Measurements from ENCODE around the gene RNU5D-1. TPM values are rescaled to one million over a fixed set of nuclear protein-coding genes. Genes with fewer than 3 reads are reported as not detected.

Gene RNU5D-1
- total and polyA plus RNA-seq, 2 of the 13 experiments (the other 11 are each of a cell fraction or from before 2014, with no cell fraction given) = 165 TPM; not detected in 1

DNA sequence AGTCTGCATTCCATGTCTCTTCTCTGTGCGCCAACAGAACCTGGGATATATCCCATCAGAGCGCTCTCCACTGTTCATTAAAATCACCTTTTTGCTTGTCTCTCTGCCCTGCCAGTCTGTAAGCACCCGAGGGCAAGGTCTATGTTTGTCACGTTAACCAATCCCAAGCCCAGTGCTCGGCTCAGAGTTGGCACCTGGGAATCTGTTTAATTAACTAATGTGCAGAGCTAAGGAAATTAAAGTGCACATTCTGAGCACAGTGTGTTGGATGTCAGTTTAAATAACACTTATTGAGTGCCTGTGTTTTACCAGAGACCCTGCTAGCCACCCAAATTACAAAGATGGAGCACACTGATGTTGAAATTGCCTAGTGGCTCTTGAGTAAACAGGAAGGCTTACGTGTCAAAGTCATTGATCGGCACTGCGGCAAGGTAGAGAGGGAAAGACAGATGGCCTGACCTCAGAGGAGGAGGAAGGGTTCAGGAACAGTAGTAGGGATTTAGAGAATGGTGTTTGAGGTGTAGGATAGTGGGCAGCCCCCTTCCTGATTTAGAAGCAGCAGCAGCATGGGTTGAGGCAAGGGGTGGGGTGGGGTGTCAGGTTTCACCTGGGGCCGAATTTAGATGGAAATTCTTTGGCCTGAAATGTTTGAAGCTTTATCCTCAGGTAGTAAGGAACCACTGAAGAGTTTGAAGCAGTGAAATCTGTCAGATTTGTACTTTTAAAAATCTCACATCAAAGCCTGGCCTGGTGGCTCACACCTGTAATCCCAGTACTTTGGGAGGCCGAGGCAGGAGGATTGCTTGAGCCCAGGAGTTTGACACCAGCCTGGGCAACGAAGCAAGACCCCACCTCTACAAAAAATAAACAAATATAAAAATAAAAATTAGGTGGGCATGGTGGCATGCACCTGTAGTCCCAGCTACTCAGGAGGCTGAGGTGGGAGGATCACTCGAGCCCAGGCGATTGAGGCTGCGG, 48.8 kb downstream of the RNU5D-1 start (continued):
- TF ChIP-seq KDM4B (CRISPR knock-in tag; IDR thresholded peaks at IDR 0.05) = no peak
- TF ChIP-seq, protein P1, sequence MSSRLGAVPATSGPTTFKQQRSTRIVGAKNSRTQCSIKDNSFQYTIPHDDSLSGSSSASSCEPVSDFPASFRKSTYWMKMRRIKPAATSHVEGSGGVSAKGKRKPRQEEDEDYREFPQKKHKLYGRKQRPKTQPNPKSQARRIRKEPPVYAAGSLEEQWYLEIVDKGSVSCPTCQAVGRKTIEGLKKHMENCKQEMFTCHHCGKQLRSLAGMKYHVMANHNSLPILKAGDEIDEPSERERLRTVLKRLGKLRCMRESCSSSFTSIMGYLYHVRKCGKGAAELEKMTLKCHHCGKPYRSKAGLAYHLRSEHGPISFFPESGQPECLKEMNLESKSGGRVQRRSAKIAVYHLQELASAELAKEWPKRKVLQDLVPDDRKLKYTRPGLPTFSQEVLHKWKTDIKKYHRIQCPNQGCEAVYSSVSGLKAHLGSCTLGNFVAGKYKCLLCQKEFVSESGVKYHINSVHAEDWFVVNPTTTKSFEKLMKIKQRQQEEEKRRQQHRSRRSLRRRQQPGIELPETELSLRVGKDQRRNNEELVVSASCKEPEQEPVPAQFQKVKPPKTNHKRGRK (CRISPR knock-in tag; IDR thresholded peaks at IDR 0.05) = no peak
- TF ChIP-seq KMT2B (CRISPR knock-in tag; IDR thresholded peaks at IDR 0.05) = peak; percentile 57
- no peak for TF ChIP-seq KMT2A (CRISPR knock-in tag; IDR thresholded peaks at IDR 0.05)
- TF ChIP-seq, protein P2, sequence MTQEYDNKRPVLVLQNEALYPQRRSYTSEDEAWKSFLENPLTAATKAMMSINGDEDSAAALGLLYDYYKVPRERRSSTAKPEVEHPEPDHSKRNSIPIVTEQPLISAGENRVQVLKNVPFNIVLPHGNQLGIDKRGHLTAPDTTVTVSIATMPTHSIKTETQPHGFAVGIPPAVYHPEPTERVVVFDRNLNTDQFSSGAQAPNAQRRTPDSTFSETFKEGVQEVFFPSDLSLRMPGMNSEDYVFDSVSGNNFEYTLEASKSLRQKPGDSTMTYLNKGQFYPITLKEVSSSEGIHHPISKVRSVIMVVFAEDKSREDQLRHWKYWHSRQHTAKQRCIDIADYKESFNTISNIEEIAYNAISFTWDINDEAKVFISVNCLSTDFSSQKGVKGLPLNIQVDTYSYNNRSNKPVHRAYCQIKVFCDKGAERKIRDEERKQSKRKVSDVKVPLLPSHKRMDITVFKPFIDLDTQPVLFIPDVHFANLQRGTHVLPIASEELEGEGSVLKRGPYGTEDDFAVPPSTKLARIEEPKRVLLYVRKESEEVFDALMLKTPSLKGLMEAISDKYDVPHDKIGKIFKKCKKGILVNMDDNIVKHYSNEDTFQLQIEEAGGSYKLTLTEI (CRISPR knock-in tag; conservative IDR thresholded peaks at IDR 0.05) = no peak
- TF ChIP-seq HOXA5 (CRISPR knock-in tag; IDR thresholded peaks at IDR 0.05) = no peak; the same call in 1 of the 2 replicates
- TF ChIP-seq ZZZ3 (CRISPR knock-in tag; IDR thresholded peaks at IDR 0.05; ENCODE audit: borderline replicate concordance) = no peak
- TF ChIP-seq, protein P3, sequence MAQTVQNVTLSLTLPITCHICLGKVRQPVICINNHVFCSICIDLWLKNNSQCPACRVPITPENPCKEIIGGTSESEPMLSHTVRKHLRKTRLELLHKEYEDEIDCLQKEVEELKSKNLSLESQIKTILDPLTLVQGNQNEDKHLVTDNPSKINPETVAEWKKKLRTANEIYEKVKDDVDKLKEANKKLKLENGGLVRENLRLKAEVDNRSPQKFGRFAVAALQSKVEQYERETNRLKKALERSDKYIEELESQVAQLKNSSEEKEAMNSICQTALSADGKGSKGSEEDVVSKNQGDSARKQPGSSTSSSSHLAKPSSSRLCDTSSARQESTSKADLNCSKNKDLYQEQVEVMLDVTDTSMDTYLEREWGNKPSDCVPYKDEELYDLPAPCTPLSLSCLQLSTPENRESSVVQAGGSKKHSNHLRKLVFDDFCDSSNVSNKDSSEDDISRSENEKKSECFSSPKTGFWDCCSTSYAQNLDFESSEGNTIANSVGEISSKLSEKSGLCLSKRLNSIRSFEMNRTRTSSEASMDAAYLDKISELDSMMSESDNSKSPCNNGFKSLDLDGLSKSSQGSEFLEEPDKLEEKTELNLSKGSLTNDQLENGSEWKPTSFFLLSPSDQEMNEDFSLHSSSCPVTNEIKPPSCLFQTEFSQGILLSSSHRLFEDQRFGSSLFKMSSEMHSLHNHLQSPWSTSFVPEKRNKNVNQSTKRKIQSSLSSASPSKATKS (CRISPR knock-in tag; IDR thresholded peaks at IDR 0.05) = no peak
- no peak for TF ChIP-seq NONO (IDR thresholded peaks at IDR 0.05)
- TF ChIP-seq NONO (CRISPR knock-in tag; conservative IDR thresholded peaks at IDR 0.05) = peak; percentile 76
- no peak for TF ChIP-seq ZKSCAN5 (CRISPR knock-in tag; IDR thresholded peaks at IDR 0.05)
- no peak for TF ChIP-seq WIZ (CRISPR knock-in tag; IDR thresholded peaks at IDR 0.05)
- no peak for TF ChIP-seq ZNF674 (CRISPR knock-in tag; IDR thresholded peaks at IDR 0.05; ENCODE audit: low read depth)
- no peak for TF ChIP-seq AHR (CRISPR knock-in tag; IDR thresholded peaks at IDR 0.05)
- peak; percentile 53 for TF ChIP-seq LCORL (IDR thresholded peaks at IDR 0.05)
- TF ChIP-seq LCORL (CRISPR knock-in tag; IDR thresholded peaks at IDR 0.05) = peak; percentile 98
- TF ChIP-seq PLRG1 (conservative IDR thresholded peaks at IDR 0.05) = no peak
- no peak for TF ChIP-seq ELF4 (CRISPR knock-in tag; IDR thresholded peaks at IDR 0.05; ENCODE audit: borderline replicate concordance)
- no peak for TF ChIP-seq ZNF883 (CRISPR knock-in tag; IDR thresholded peaks at IDR 0.05; ENCODE audit: not compliant biosample characterization)
- TF ChIP-seq CREM (IDR thresholded peaks at IDR 0.05) = peak; percentile 92
- no peak for TF ChIP-seq CREM (CRISPR knock-in tag; IDR thresholded peaks at IDR 0.05)
- no peak for TF ChIP-seq GLI4 (CRISPR knock-in tag; IDR thresholded peaks at IDR 0.05; ENCODE audit: borderline replicate concordance)
- TF ChIP-seq KDM6A (CRISPR knock-in tag; IDR thresholded peaks at IDR 0.05; ENCODE audit: low read depth) = peak; percentile 88
- TF ChIP-seq SRSF1 (optimal IDR thresholded peaks at IDR 0.05; ENCODE audit: low read depth, low read length) = no peak
- TF ChIP-seq MBD4 (IDR thresholded peaks at IDR 0.05; ENCODE audit: borderline replicate concordance, low read length) = no peak
- TF ChIP-seq ZNF232 (CRISPR knock-in tag; IDR thresholded peaks at IDR 0.05; ENCODE audit: borderline replicate concordance) = no peak
- no peak for TF ChIP-seq NCOA5 (CRISPR knock-in tag; IDR thresholded peaks at IDR 0.05)

Measured in HepG2 (cell line).